H1 (cell line): Measurements from ENCODE around the gene PLPPR4. TPM values are rescaled to one million over a fixed set of nuclear protein-coding genes. Genes with fewer than 3 reads are reported as not detected.

Experiments
- CTCF ChIA-PET: fragments of 300-600 bp; sonication (Branson Sonifier 250); formaldehyde crosslinking; loops from one replicate; lab custom pipeline; 2021; ENCODE audit not compliant: partially characterized antibody; lab: Charles Lee
- POLR2A ChIA-PET: fragments of 300-600 bp; sonication (Branson Sonifier 250); formaldehyde crosslinking; loops from one replicate; lab custom pipeline; 2021; ENCODE audit warnings: inconsistent platforms; ENCODE audit not compliant: partially characterized antibody; lab: Charles Lee
- DNase-seq, 2 experiments: peaks; one replicate each; pipeline versions ENCODE4 v3.0.0 to v3.0.0-alpha.2; 2010 to 2022; ENCODE audit warnings: low spot score in 2 of 2, low read depth in 1 of 2, mixed read lengths in 1 of 2
- FAIRE-seq: peaks from 2 replicates; lab custom pipeline; 2011; peaks lifted over from hg19 to GRCh38; lab: Jason Lieb, UNC
- H2AFZ ChIP-seq: 2 replicates; pipeline ENCODE4 v1.8.1; 2012; ENCODE audit warnings: low read length, inconsistent platforms
- H2AK5ac ChIP-seq: 2 replicates; pipeline ENCODE4 v1.6.1; 2013; ENCODE audit warnings: low read depth, low read length
- H2BK120ac ChIP-seq: replicated peaks from 2 replicates; pipeline ENCODE3; 2013; ENCODE audit warnings: low read depth, low read length, inconsistent platforms
- H2BK12ac ChIP-seq: 2 replicates; pipeline ENCODE4 v1.6.1; 2013; ENCODE audit warnings: low read depth, low read length
- H2BK15ac ChIP-seq: 2 replicates; pipeline ENCODE4 v1.6.1; 2013; ENCODE audit warnings: low read length
- H2BK20ac ChIP-seq: 2 replicates; pipeline ENCODE4 v1.6.1; 2013; ENCODE audit warnings: low read length
- H2BK5ac ChIP-seq: 2 replicates; pipeline ENCODE4 v1.6.1; 2013; ENCODE audit warnings: low read depth, low read length
- H3K14ac ChIP-seq: 2 replicates; pipeline ENCODE4 v1.6.1; 2013; ENCODE audit warnings: inconsistent platforms; ENCODE audit not compliant: insufficient read length
- H3K18ac ChIP-seq: 2 replicates; pipeline ENCODE4 v1.6.1; 2013; ENCODE audit warnings: low read length; ENCODE audit errors: extremely low read depth
- H3K23ac ChIP-seq: 2 replicates; pipeline ENCODE4 v1.6.1; 2013; ENCODE audit warnings: inconsistent platforms; ENCODE audit not compliant: insufficient read length
- H3K23me2 ChIP-seq: 2 replicates; pipeline ENCODE4 v1.6.1; 2013; ENCODE audit warnings: low read depth, low read length
- H3K27ac ChIP-seq: 2 replicates; pipeline ENCODE4 v1.6.1; 2011; ENCODE audit warnings: low read depth, low read length, inconsistent platforms
- H3K27me3 ChIP-seq, 4 experiments: replicated peaks in 1 of 4; 1 replicate in 1 of 4; 2 replicates in 3 of 4; pipeline versions ENCODE4 v1.6.1 to v1.8.1; 2011 to 2013; ENCODE audit warnings: low read length in 3 of 4, mild to moderate bottlenecking in 3 of 4, inconsistent platforms in 2 of 4, mixed read lengths in 2 of 4, moderate library complexity in 1 of 4; ENCODE audit not compliant: control insufficient read depth in 3 of 4, insufficient read depth in 3 of 4; ENCODE audit errors: extremely low read depth in 1 of 4
- H3K36me3 ChIP-seq, 4 experiments: 2 replicates each; pipeline versions ENCODE4 v1.6.1 to v1.8.1; 2011 to 2013; ENCODE audit warnings: mild to moderate bottlenecking in 4 of 4, low read length in 3 of 4, moderate library complexity in 2 of 4, control low read depth in 1 of 4, inconsistent platforms in 1 of 4; ENCODE audit not compliant: insufficient read depth in 4 of 4, control insufficient read depth in 2 of 4
- H3K4ac ChIP-seq: replicated peaks from 2 replicates; pipeline ENCODE3; 2013; ENCODE audit warnings: low read length, low read depth, mixed read lengths, inconsistent platforms; ENCODE audit not compliant: insufficient read length
- H3K4me1 ChIP-seq, 4 experiments: replicated peaks in 1 of 4; 1 replicate in 1 of 4; 2 replicates in 3 of 4; pipeline versions ENCODE4 v1.6.1 to v1.8.1; 2011 to 2013; ENCODE audit warnings: low read length in 3 of 4, inconsistent platforms in 2 of 4, mixed read lengths in 1 of 4; ENCODE audit not compliant: insufficient read depth in 4 of 4, control insufficient read depth in 3 of 4
- H3K4me2 ChIP-seq, 2 experiments: 2 replicates each; pipeline versions ENCODE4 v1.6.1 to v1.8.1; 2011 to 2013; ENCODE audit warnings: low read depth in 2 of 2, low read length in 2 of 2, control low read depth in 1 of 2, inconsistent platforms in 1 of 2, mild to moderate bottlenecking in 1 of 2; ENCODE audit not compliant: insufficient read depth in 1 of 2
- H3K4me3 ChIP-seq, 4 experiments: fragments of 200-600, 300-600 bp in 1 of 4; sonication (generic), shearing (Covaris generic), sonication (Bioruptor Twin) in 1 of 4; 2 replicates each; pipeline versions ENCODE4 v1.5.1 to v1.8.1; 2011 to 2016; ENCODE audit warnings: low read length in 4 of 4, low read depth in 3 of 4, control low read depth in 2 of 4, inconsistent platforms in 2 of 4, mild to moderate bottlenecking in 2 of 4, mixed read lengths in 1 of 4, moderate library complexity in 1 of 4; ENCODE audit not compliant: insufficient read depth in 2 of 4; ENCODE audit errors: extremely low read depth in 1 of 4
- H3K56ac ChIP-seq: replicated peaks from 2 replicates; pipeline ENCODE3; 2013; ENCODE audit warnings: low read depth, mild to moderate bottlenecking, mixed read lengths, low read length, inconsistent platforms; ENCODE audit not compliant: insufficient read length
- H3K79me1 ChIP-seq: 2 replicates; pipeline ENCODE4 v1.6.1; 2013; ENCODE audit warnings: low read depth, low read length, control low read depth
- H3K79me2 ChIP-seq, 2 experiments: 2 replicates each; pipeline versions ENCODE4 v1.6.1 to v1.8.1; 2012 to 2013; ENCODE audit warnings: low read length in 2 of 2, mild to moderate bottlenecking in 2 of 2, inconsistent platforms in 1 of 2; ENCODE audit not compliant: insufficient read depth in 2 of 2, control insufficient read depth in 1 of 2
- H3K9ac ChIP-seq, 4 experiments: replicated peaks in 1 of 4; 1 replicate in 1 of 4; 2 replicates in 3 of 4; pipeline versions ENCODE4 v1.6.1 to v1.8.1; 2011 to 2013; ENCODE audit warnings: low read depth in 3 of 4, low read length in 3 of 4, control low read depth in 2 of 4, mild to moderate bottlenecking in 2 of 4, moderate library complexity in 2 of 4, inconsistent platforms in 1 of 4; ENCODE audit errors: extremely low read depth in 1 of 4
- H3K9me3 ChIP-seq, 2 experiments: 2 replicates each; pipeline versions ENCODE4 v1.6.1 to v1.8.1; 2012 to 2013; ENCODE audit warnings: mild to moderate bottlenecking in 2 of 2, moderate library complexity in 2 of 2, control low read depth in 1 of 2, inconsistent platforms in 1 of 2, low read depth in 1 of 2, low read length in 1 of 2, mixed read lengths in 1 of 2; ENCODE audit not compliant: insufficient read depth in 2 of 2
- H4K20me1 ChIP-seq, 2 experiments: replicated peaks in 1 of 2; 2 replicates each; pipeline versions ENCODE3 to v1.8.1; 2011 to 2013; ENCODE audit warnings: inconsistent platforms in 2 of 2, low read length in 2 of 2, mild to moderate bottlenecking in 1 of 2; ENCODE audit not compliant: insufficient read depth in 2 of 2, control insufficient read depth in 1 of 2
- H4K5ac ChIP-seq: 2 replicates; pipeline ENCODE4 v1.6.1; 2013; ENCODE audit warnings: low read length, low read depth, mixed read lengths, inconsistent platforms; ENCODE audit not compliant: insufficient read length
- H4K8ac ChIP-seq: 2 replicates; pipeline ENCODE4 v1.8.0; 2013; ENCODE audit warnings: mild to moderate bottlenecking, moderate library complexity, low read length, inconsistent platforms; ENCODE audit not compliant: insufficient read depth; ENCODE audit errors: extremely low read depth
- H4K91ac ChIP-seq: replicated peaks from 2 replicates; pipeline ENCODE3; 2013; ENCODE audit warnings: low read length, mixed read lengths, inconsistent platforms; ENCODE audit not compliant: insufficient read length
- BCL11A ChIP-seq, 2 experiments: IDR thresholded peaks; one replicate each; pipeline ENCODE4 v1.6.1; 2011; ENCODE audit warnings: low read depth in 2 of 2, low read length in 2 of 2, mild to moderate bottlenecking in 2 of 2
- CBX5 ChIP-seq: fragments of 300-800, 300-1000 bp; sonication (generic); IDR thresholded peaks from 2 replicates; pipeline ENCODE4 v1.7.1; 2016; ENCODE audit warnings: antibody characterized with exemption, low read length, low read depth
- EP300 ChIP-seq, 2 experiments: IDR thresholded peaks; 1 replicate in 1 of 2; 2 replicates in 1 of 2; pipeline ENCODE4 v1.6.1; 2011 to 2012; ENCODE audit warnings: low read depth in 2 of 2, low read length in 2 of 2, mild to moderate bottlenecking in 2 of 2, borderline replicate concordance in 1 of 2, inconsistent platforms in 1 of 2, moderate library complexity in 1 of 2
- JUN ChIP-seq: IDR thresholded peaks from 2 replicates; pipeline ENCODE4 v1.6.1; 2011; ENCODE audit warnings: low read depth, mild to moderate bottlenecking, improper control_type of control experiment, low read length
- KDM1A ChIP-seq: fragments of 200-600, 300-600 bp; sonication (generic); IDR thresholded peaks from 2 replicates; pipeline ENCODE4 v1.7.1; 2016; ENCODE audit warnings: mild to moderate bottlenecking, low read length, borderline replicate concordance
- MAFK ChIP-seq: IDR thresholded peaks from 2 replicates; pipeline ENCODE4 v1.6.1; 2012; ENCODE audit warnings: low read depth, mild to moderate bottlenecking, improper control_type of control experiment, low read length
- NRF1 ChIP-seq: IDR thresholded peaks from 2 replicates; pipeline ENCODE4 v1.6.1; 2011; ENCODE audit warnings: mild to moderate bottlenecking, low read depth, low read length, improper control_type of control experiment
- PHF8 ChIP-seq: fragments of 200-600 bp; sonication (generic); conservative IDR thresholded peaks from 2 replicates; pipeline ENCODE4 v1.7.1; 2012; ENCODE audit warnings: low read depth, mild to moderate bottlenecking, inconsistent platforms, low read length, moderate library complexity
- RXRA ChIP-seq: IDR thresholded peaks from 2 replicates; pipeline ENCODE4 v1.6.1; 2011; ENCODE audit warnings: low read depth, mild to moderate bottlenecking, low read length, moderate library complexity; ENCODE audit not compliant: insufficient read depth
- SRF ChIP-seq: IDR thresholded peaks from 2 replicates; pipeline ENCODE4 v1.6.1; 2011; ENCODE audit warnings: mild to moderate bottlenecking, low read depth, low read length, moderate library complexity
- TEAD4 ChIP-seq: IDR thresholded peaks from 2 replicates; pipeline ENCODE4 v1.6.1; 2012; ENCODE audit warnings: low read depth, low read length, inconsistent platforms, mixed read lengths
- YY1 ChIP-seq: IDR thresholded peaks from 2 replicates; pipeline ENCODE4 v1.6.1; 2011; ENCODE audit warnings: low read depth, mild to moderate bottlenecking, low read length
- WGBS, 2 experiments: shearing (Covaris generic) in 1 of 2; methylation state at CpG; one replicate each; pipeline versions ENCODE4 v1.1.6 to v1.1.7; 2013 to 2015; ENCODE audit warnings: low lambda C conversion rate in 2 of 2, mixed read lengths in 2 of 2, inconsistent platforms in 1 of 2, low coverage in 1 of 2, missing lambda C conversion rate in 1 of 2; ENCODE audit not compliant: insufficient replicate concordance in 2 of 2, insufficient coverage in 1 of 2, insufficient read length in 1 of 2; ENCODE audit errors: extremely low coverage in 1 of 2, missing lambda C conversion rate in 1 of 2; 5-methylcytosine and 5-hydroxymethylcytosine counted together
- polyA plus RNA-seq, 7 experiments: library from polyadenylated mRNA; depleted of rRNA in 3 of 7; stranded (reverse) in 5 of 7; unstranded in 2 of 7; fragments of >200 nt in 5 of 7; fragments of 200-250 nt in 2 of 7; gene quantifications; 1 replicate in 5 of 7; 2 replicates in 1 of 7; 4 replicates in 1 of 7; pipeline versions ENCODE4 v1.2.1 to v1.2.3, GENCODE V29; 2011 to 2013; ENCODE audit warnings: missing spikeins in 2 of 7, mixed read lengths in 2 of 7
- total RNA-seq: library from RNA; stranded (reverse); fragmentation: NEBNext Ultra II Directional; extraction: Animal tissue kit (Norgen Biotek cat#: 25700); gene quantifications from 2 replicates; pipeline ENCODE4 v1.2.1, GENCODE V29; 2021
- TF ChIP-seq, protein P1 (sequence below): IDR thresholded peaks from 2 replicates; pipeline ENCODE4 v1.6.1; 2012; ENCODE audit warnings: inconsistent platforms

PLPPR4 gene
- total and polyA plus RNA-seq, 2 of the 8 experiments (the other 6 are each of a cell fraction or from before 2014, with no cell fraction given), result 0.74 to 2.2 TPM

DNA sequence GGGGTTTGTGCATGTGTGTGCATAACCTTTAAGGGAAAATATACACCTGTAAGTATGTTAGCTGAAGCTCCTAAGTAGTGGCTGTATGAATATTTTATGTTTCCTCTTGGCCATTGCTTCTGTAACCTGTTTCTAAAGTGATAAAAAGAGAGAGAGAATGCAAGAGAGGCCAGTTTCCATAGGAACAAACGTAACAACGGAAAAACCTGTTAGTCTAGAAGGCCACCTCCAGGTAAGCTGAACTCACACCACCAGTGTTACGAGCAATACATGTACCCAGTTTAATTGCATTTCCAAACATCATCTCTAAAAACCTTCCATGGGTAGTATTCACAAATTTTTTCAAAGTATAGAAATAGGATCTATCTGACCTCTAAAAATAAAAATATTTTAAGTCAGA is 63.1 kb downstream of the PLPPR4 start:
- Histone ChIP-seq H4K20me1 (no peaks in the 10 kb centered on the region), H2BK15ac (no peak overlapping the region), H3K4me1 (peaks cover 0 to 12% (median 5%) of the 10 kb centered on the region in 4 experiments; a peak in 3 of 7 replicates), H3K9me3 (no peaks in the 10 kb centered on the region), H3K4me3 (no peak overlapping the region; a peak in 1 of 8 replicates), H3K23me2 (no peaks in the 10 kb centered on the region; the same call in 1 of the 2 replicates), H2AK5ac (no peak overlapping the region), H3K9ac (no peak overlapping the region), H2BK120ac (no peak overlapping the region), H3K23ac (no peak overlapping the region), H3K4ac (no peak overlapping the region), H3K36me3 (no peaks in the 10 kb centered on the region; a peak in 1 of 8 replicates), H3K79me2 (no peaks in the 10 kb centered on the region), H3K18ac (no peak overlapping the region), H2BK12ac (no peak overlapping the region), H2AFZ (no peak overlapping the region), H4K91ac (no peak overlapping the region), H4K8ac (no peak overlapping the region), H2BK20ac (no peak overlapping the region), H3K56ac (no peak overlapping the region), H3K4me2 (peak overlapping the region in 1 of 2 experiments; percentile 39; a peak in 1 of 4 replicates), H3K14ac (no peak overlapping the region), H3K79me1 (no peaks in the 10 kb centered on the region), H2BK5ac (no peak overlapping the region), H3K27ac (peak overlapping the region; percentile 29; the same call in 1 of the 2 replicates), H4K5ac (no peak overlapping the region), H3K27me3 (no peaks in the 10 kb centered on the region)
- ChIA-PET CTCF (interaction anchor here (0.6 to 3.4 kb wide), 20 partner anchors 9 to 1483 kb away, joined by 3 to 18 read pairs (median 4); no protein-coding TSS in a partner anchor), POLR2A (no interaction called here)
- FAIRE-seq (peak; percentile 62), DNase-seq (no peak)
- WGBS, 2 experiments, result 45% methylated on average over 3 of the region's 3 CpGs; no CpG with 5 or more reads in 1 of the 2 experiments
- TF ChIP-seq, protein P1, sequence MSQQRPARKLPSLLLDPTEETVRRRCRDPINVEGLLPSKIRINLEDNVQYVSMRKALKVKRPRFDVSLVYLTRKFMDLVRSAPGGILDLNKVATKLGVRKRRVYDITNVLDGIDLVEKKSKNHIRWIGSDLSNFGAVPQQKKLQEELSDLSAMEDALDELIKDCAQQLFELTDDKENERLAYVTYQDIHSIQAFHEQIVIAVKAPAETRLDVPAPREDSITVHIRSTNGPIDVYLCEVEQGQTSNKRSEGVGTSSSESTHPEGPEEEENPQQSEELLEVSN, result no peak
- TF ChIP-seq CBX5 (no peak), MAFK (no peak), TEAD4 (0 out of 2 replicates have a peak, but pooled peaks have one; percentile 11), PHF8 (no peak), JUN (no peak), SRF (no peak), KDM1A (no peak), RXRA (no peak), BCL11A (IDR thresholded peaks at IDR 0.05; ENCODE audit: low read depth in 2 of 2, low read length in 2 of 2) (peak in 1 of 2 experiments; percentile 36), EP300 (IDR thresholded peaks at IDR 0.05; ENCODE audit: borderline replicate concordance in 1 of 2, low read depth in 2 of 2, low read length in 2 of 2) (peak in 1 of 2 experiments; percentile 71; a peak in 1 of 3 replicates), YY1 (no peak), NRF1 (no peak)
